HG03097 (cell line): ENCODE data around the gene ZNF367.

ENCODE experiments used
- ATAC-seq: cut with Tn5 transposase; IDR thresholded peaks from one replicate; pipeline ENCODE4 v1.9.1; 2021; ENCODE audit not compliant: unreplicated experiment, low FRiP score

The ZNF367 gene

DNA sequence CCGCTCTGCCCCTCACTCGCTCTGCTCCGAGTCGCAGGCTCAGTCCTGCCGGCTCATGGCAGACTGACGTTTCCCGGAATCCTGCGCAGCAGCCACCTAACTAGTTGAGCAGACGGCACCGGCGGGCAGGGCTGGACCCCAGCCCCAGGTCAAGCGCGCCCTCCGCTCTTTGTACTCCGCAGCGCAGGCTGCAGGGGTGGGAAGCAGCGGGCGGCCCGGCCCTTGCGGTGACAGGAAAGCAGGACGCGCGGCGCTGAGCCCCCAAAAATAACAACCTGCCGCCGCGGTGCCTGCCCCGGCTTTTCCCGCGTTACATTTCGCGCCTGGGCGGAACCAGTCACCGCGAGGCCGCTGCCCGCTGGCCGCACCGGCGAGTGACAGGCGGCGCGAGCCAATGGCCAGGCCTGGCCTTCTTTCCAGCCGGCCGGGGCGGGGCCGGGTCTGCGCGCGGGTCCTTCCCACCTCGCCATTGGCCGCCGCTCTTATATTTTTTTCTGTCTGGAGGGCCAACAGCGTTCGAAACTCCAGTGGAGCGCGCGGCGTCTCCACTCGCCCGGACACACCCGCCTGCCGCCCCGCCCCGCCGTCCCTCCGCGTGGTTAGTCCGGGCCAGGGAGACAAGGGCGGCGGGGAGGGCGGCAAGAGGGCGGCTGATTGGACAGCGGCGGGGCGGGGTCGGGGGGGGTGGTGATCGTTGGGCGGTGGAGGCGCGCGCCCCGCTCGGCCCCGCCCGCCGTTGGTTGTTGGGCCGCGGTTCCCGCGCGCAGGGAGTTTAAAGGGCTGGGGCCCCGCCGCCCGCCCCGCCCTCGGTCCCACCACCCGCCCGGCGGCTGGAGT, at the start of gene ZNF367:
ZNF367 (minus strand) TSS at position 288 of the 837 bp plus-strand sequence. CDS start 338 bp downstream, outside the sequence.
- ATAC-seq, result peak; percentile 59

DNA sequence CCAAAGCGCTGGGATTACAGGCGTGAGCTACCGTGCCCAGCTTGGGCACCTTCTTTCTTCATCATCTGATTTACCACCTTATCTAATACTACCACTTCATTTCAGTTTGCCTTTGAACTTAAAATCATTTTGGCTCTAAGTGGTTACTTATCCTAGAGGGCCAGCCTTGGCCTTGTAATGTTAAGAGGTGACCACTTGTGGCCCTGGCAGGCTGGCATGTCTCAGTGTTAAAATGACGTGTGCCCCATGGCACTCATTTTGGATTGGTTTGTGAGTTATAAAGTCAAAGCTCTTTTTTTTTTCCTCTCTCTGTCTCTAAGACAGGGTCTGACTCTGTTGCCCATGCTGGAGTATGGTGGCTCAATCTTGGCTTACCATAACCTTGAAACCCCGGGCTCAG, 49.6 kb upstream of the ZNF367 start:
- ATAC-seq, result no peak

DNA sequence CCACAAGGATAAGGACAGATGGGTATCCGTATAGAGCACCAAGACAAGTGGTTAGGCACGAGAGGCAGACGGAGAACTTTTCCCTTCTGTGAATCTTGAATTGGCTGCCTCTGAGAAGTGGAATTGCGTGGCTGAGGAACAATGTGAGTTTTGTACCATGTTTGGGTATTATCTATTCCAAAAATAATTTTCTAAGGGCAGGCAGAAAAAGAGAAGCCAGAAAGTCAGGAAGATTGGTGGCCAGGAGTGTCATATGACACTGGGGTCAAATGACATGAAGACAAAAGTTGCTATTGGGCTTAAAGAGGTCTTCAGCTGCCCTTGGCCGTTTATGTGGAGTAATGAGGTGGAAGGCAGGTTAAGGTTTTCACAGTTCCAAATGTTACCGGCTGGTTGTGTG, 46.3 kb upstream of the ZNF367 start:
- ATAC-seq, result no peak

DNA sequence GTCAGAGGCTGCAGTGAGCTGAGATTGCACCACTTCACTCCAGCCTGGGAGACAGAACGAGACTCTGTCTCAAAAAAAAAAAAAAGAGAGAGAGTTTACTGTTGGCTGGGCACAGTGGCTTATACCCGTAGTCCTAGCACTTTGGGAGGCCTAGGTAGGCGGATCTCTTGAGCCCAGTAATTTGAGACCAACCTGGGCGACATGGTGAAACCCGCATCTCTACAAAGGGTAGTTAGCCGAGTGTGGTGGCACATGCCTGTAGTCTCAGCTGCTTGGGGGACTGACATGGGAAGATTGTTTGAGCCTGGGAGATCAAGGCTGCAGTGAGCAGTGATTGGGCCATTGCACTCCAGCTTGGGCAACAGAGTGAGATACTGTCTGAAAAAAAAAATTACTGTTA, 44.4 kb upstream of the ZNF367 start:
- no peak for ATAC-seq

DNA sequence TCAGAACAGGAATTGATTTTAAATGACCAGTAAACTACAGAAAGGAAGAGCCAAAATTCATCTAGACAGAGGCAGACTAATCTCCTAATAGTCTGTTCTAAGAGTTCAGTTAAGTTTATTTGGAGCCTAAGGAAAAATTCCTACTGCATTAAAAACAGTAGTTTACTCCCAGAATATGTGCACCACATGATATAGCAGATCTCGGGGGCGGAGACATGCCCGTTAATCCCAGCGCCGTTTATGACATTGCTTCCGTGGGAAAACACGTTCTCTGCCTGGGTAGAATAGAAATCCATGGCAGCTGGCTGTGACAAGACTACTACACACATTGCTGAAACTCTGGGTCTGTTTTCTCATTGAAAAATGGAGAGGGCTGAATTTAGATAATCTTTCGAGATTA, 43.2 kb upstream of the ZNF367 start:
- no peak for ATAC-seq

DNA sequence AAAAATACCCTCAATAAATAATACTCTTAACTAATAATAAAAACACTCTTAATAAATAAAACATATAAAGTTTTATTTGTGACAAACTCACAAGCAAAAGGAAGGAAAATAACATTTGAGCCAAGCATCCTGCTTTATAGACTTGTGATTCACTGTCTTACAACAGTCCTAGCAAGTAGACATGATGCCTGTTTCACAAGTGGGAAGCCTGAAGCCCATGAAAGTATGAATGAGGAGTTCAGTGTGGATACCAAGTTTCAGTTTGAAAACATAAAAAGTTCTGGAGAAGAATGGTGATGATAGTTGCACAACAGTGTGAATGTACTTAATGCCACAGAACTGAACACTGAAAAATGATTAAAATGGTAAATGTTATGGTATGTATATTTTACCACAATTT, 42.7 kb upstream of the ZNF367 start:
- ATAC-seq, result no peak

DNA sequence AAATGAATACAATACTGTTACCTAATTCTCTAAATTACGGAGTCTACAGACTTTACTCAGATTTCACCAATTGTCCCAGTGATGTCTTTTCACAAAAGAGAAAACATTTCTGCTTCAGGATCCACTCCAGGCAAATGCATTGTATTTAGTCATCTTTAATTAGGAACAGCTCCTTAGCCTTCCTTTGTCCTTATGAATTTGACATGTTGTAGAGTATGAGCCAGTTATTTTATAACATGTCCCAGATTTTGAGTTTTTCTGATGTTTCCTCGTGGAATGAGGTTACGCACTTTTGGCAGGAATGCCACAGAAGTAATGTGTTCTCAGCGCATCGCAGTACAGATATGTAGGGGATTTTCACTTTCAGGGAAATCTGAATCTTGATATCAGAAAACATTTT, 42.3 kb upstream of the ZNF367 start:
- no peak for ATAC-seq

DNA sequence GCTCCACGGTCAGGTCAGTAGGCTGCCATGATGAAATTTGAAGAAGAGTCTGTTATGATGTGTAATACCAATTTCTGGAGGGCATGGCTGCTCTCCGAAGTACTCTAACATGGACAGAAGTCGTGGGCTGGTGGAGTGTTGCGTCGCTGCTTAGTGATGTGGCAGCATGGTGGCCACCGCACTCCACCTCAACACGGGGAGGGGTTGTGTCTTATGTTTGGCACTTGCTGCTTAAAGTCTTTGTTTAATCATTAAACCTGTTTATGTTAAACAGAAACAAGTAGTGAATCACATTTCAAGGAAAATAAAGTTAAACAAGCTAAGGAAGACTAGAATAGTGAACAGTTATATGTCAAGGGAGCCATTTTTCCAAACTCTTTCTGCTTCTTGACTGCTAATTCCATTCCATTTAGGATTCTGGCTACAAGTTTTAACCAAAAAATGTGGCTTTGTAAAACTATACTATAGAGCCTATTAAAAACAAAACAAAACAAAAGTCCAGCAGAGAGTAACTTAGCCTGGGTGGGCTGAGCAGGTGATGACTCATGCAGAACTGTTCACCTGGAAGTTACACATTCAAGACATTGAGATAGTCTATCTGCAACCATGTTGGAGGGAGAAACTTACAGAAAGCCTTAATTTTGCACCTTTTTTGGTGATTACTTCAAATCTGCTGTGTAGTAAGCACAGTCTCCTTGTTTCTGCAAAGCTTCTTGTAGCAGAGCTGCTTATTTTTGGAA, 41.3 kb upstream of the ZNF367 start:
- no peak for ATAC-seq

DNA sequence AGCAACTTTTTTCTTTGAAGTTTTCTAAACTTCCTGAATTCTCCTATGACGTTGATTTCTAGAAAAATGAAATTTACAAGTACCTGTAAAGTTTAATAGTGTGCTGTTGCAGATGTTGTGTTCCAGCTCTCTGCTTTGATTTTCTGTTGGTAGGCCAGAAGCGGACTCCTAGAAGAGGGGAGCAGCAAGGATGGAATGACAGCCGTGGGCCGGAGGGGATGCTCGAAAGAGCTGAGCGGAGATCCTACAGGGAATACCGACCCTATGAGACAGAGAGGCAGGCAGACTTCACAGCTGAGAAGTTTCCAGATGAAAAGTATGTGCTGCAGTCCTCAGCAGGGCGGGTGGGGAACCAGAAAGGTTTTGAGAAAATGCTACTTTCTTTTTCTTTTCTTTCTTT, 40.1 kb upstream of the ZNF367 start:
- no peak for ATAC-seq

DNA sequence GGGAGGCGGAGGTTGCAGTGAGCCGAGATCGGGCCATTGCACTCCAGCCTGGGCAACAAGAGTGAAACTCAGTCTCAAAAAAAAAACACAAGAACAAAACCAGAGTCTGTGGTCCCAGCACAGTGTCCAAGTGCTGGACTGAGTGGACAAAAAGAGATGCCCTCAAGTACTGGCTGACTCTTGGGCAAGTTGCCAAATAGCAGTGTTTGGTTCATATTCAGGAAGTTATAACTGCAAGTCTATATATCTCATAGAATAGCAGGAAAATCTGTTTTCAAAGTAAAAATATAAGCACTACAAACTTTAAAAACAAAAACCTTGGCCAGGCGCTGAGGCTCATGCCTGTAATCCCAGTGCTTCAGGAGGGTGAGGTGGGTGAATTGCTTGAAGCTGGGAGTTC, 39.1 kb upstream of the ZNF367 start:
- ATAC-seq, result no peak

DNA sequence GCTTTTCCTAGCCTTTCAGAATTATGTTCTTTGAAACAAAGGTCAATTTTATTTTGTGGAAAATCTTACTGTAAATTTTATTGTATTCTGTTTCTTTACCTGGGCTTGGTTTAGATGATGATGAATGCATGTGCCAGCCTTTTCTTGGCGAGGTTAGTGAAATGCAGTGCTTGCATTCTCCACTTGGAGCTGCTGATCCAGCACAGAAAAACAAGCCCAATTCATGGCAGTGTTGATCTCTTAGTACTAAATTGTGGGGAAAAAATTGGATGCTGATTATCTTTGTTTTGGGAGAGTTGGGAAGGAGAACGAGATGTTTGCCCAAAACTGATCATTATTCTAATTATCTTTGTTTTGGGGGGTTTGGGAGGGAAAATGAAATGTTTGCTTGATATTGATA, 35.5 kb upstream of the ZNF367 start:
- no peak for ATAC-seq

DNA sequence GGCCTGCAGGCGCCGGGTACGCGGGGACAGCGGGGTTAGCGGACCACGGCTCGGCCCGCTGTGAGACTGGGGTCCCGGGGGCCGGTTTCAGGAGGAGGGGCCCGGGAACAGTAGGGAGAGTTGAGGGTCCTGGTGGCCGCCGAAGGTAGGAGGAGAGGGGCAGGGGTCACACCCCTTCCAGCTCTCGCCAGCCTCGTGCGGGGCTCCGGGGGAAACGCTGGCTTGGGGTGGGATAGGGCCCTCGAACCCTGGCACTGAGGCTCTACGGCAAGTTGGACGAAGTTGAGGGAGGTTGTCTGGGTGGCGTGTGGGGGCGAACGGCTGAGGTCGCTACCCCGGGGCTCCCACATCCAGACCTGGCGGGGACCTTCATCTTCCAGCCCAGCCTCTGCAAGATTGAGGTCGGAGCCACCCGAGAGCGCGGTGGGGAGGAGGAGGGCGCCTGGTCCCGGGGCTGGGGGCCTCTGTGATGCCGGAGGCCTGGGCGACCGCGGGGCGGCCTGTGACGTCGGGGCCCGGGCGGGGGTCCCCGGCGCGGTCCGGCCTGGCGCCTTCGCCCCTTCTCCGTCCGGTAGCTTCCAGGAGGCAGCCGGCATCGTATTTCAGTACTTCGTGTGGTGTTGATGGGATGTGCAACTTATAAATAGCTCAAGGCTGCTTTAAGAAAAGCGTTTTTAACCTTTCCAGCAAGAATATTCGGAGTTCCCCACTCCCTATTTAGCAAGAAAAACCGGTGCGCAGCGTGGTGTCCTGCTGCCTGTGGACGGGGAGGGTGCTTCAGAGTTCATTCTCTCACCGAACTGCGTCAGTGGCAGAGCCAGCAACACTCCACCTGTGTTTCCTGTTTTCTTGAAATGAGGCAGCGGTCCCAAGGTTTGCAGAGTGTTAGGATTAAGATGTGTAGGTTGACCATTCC, 32.7 kb upstream of the ZNF367 start:
- ATAC-seq, result peak; percentile 3

DNA sequence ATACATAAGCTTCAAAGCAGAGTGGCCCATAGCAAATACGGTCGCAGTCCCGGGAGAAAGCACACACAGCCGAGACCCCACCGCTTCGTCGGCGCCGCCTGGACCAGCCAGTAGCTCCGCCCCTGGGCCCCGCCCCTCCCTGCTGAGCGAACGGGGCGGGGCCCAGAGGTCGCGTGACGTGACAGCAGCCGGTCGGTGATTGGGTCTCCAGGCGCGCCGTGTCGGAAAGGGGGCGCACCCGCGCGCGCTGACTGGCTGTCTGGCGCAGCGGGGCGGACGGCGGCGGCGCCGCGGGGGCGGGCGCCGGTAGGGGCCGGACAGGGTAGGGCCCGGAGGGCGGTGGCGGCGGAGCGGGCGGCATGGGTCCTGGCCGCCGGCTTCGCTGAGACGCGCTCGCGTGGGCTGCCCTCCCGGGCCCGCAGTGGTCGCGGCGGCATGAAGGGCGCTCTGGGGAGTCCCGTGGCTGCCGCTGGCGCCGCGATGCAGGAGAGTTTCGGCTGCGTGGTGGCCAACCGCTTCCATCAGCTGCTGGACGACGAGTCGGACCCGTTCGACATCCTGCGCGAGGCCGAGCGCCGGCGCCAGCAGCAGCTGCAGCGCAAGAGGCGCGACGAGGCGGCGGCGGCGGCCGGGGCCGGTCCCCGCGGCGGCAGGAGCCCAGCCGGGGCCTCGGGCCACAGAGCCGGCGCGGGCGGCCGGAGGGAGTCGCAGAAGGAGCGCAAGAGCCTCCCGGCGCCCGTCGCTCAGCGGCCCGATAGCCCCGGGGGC, 31.9 kb upstream of the ZNF367 start, which contains the start of gene HABP4:
HABP4 (plus strand) TSS at position 325 of the 768 bp plus-strand sequence; CDS start at position 436, 111 bp downstream.
- peak; percentile 94 for ATAC-seq

DNA sequence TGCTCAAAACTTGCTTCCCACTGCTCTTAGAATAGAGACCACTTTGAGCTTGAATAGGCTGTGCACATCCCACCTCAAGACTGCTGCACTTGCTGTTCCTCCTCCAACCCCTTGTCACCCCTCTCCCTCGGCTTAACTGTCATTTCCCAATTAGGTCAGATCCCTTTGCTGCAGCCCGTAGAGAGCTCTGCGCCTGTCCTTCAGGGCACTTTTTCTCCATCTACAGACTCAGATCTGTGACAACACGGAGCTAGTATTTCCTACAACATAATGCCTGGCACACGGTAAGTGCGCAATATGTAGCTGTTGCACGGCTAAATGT, 31.3 kb upstream of the ZNF367 start:
- peak; percentile 10 for ATAC-seq

DNA sequence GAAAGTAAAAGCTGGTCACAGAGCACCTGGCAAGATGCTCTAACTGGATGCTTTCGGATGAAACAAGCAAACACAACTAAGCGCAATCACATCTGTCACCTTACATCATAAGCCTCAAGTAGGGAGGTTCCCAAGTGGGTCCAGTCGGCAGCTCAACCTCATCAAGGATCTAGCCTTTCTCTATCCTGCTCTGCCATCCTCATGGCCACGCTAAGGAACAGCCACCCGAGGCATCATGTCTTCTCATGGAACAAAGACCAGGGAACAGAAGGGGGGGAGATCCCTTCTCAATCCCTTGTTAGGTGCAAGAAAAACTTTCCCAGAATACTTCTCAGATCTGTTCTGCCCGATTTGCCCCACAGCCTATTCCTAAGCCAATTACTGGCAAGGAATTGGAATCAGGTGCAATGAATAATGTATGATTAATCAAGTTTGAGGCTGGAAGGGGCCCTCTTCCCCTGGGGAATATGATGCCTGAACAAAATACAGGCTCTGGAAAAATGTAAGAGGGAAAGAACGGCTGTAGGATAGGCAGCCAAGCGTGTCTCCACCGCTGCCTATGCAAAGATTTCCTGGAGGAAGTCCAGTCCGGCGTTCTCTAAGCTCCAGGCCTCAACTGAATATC, 30.5 kb upstream of the ZNF367 start:
- ATAC-seq, result no peak

DNA sequence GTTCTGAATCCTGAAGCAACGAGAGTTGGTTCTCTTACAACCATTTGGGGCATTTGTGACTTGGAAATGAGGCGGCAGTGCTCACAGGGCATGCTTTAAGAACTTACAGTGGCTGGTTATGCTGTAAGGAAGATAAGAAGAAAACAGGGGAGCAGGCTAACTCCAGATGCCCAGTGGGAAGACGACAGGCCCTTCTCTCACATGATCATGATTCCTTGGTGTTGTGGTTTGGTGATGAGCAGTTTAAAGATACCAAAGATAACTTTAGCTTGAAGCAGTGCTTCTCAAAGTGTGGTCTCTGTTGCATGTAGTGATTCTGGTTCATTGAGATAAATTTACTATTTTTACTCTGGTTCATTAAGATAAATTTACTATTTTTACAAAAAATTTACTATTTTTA, 29.2 kb upstream of the ZNF367 start:
- ATAC-seq, result no peak

DNA sequence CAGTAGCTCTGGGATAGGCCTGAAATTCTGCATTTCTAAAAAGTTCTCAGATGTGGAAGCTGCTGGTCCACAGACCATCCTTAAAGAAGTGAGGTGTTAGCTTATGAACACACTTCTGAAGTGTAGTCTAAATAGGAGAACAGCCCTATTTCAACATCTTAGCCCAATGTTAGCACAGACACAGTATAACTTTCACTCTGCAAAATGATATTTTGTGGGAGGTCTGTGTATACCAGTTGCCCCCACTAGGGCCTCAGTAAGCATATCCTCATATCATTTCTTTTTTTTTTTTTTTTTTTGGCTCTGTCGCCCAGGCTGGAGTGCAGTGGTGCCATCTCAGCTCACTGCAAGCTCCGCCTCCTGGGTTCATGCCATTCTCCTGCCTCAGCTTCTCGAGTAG, 24.3 kb upstream of the ZNF367 start:
- no peak for ATAC-seq

DNA sequence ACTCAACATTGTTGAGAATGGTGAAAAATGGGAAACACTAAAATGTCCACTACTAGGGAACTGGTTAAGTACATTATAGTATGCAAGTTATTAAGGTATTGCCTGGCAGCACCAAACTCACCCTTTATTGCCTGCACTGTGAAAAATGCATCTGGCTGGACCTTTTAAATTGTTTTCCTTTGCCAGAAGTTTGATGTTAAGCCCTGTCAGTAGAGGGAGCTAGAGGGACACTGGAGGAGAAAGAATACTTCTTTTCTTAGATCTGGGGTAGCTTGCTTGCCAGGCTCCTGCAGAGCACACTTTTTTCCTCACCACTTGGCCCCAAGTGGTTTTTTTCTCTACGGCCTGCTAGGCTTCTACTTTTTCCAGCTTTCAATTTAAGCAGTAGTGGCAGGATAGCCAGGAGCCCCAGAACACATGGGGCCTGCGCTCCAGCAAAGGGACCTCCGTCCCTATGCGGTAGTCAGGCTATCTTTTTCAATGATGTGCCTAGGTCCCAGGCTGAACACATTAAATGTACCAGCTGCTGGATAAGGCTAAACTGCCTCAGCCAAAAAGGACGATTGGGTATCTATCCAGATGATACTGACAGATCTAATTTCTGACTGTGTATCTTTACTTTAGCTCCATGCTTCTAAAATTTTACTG, 23.8 kb upstream of the ZNF367 start:
- ATAC-seq, result no peak

DNA sequence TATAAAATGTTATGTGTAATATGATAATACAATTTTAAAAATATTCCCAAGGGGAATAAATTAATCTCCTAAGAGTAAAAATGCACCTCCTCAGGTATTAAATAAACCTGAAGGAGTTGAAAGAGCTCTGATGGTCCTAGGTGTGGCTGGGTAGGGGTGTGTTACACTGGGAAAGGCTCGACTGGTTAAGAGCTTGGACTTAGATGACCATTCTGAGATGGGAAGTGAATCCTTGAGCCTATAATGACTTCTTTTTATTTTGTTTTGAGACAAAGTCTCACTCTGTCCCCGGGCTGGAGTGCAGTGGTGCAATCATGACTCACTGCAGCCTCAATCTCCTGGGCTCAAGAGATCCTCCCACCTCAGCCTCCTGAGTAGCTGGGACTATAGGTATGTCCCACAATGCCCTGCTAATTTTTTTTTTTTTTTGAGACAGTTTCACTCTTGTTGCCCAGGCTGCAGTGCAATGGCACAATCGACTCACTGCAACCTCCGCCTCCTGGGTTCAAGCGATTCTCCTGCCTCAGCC, 22.6 kb upstream of the ZNF367 start:
- ATAC-seq, result no peak
